Esophagus muscularis mucosa (tissue), 4 donors: ENCODE data around the gene PARS2. TPM values are rescaled to one million over a fixed set of nuclear protein-coding genes. Genes with fewer than 3 reads are reported as not detected.

Experiments
- DNase-seq: peaks from one replicate; pipeline ENCODE4 v3.0.0-alpha.2; 2017; ENCODE audit errors: extremely low spot score
- H3K27ac ChIP-seq, 4 donors: fragments of 200-600 bp; sonication (generic); replicated peaks in 1 of 4; 1 replicate in 3 of 4; 2 replicates in 1 of 4; pipeline ENCODE4 v1.5.1; 2016 to 2019; ENCODE audit warnings: mild to moderate bottlenecking in 1 of 4
- H3K27me3 ChIP-seq, 4 donors: fragments of 200-600 bp; sonication (generic); one replicate each; pipeline versions ENCODE4 v1.5.1 to v1.6.0; 2016 to 2019
- H3K36me3 ChIP-seq, 4 donors: fragments of 200-600 bp; sonication (generic); one replicate each; pipeline ENCODE4 v1.5.1; 2016 to 2019
- H3K4me1 ChIP-seq, 4 donors: fragments of 200-600 bp; sonication (generic); one replicate each; pipeline ENCODE4 v1.5.1; 2016 to 2019
- H3K4me3 ChIP-seq, 4 donors: fragments of 200-600 bp; sonication (generic); 1 replicate in 2 of 4; 2 replicates in 2 of 4; pipeline ENCODE4 v1.5.1; 2016 to 2019; ENCODE audit warnings: mild to moderate bottlenecking in 4 of 4, moderate library complexity in 1 of 4
- H3K9me3 ChIP-seq, 4 donors: fragments of 200-600 bp; sonication (generic); 1 replicate in 3 of 4; 2 replicates in 1 of 4; pipeline ENCODE4 v1.5.1; 2016 to 2019
- EP300 ChIP-seq: sonication (generic); formaldehyde crosslinking; IDR thresholded peaks from one replicate; pipeline ENCODE4 v1.6.1; 2017; ENCODE audit warnings: antibody characterized with exemption
- POLR2A ChIP-seq: fragments of 450-650 bp; IDR thresholded peaks from one replicate; pipeline ENCODE4 v1.6.1; 2017; ENCODE audit warnings: antibody characterized with exemption, moderate library complexity, mild to moderate bottlenecking, low read depth
- POLR2AphosphoS5 ChIP-seq, 2 donors: sonication (generic); formaldehyde crosslinking; IDR thresholded peaks; one replicate each; pipeline ENCODE4 v1.6.1; 2017; ENCODE audit warnings: antibody characterized with exemption in 2 of 2
- WGBS: methylation state at CpG from one replicate; pipeline ENCODE4 v1.1.5; 2018; 5-methylcytosine and 5-hydroxymethylcytosine counted together
- intact Hi-C: fragments of 100-400 bp; cut with DNase I; formaldehyde crosslinking; loops from one replicate; pipeline ENCODE4 v1.15.1; 2023
- total RNA-seq, 4 donors: library from RNA; depleted of rRNA; stranded (reverse); fragments of >200 nt; gene quantifications; one replicate each; pipeline versions ENCODE4 v1.1.0 to v1.2.1, GENCODE V29; 2016
- TF ChIP-seq, protein P1 (sequence below), 3 experiments: fragments of 200-600 bp in 2 of 3; fragments of 450-650 bp in 1 of 3; sonication (generic) in 2 of 3; IDR thresholded peaks; one replicate each; pipeline ENCODE4 v1.5.1; 2017 to 2019; ENCODE audit warnings: antibody characterized with exemption in 3 of 3, mild to moderate bottlenecking in 2 of 3, moderate library complexity in 1 of 3

The PARS2 gene
- total RNA-seq, 4 donors from 2014 or later: 4.0 to 7.5 (median 5.7) TPM

DNA sequence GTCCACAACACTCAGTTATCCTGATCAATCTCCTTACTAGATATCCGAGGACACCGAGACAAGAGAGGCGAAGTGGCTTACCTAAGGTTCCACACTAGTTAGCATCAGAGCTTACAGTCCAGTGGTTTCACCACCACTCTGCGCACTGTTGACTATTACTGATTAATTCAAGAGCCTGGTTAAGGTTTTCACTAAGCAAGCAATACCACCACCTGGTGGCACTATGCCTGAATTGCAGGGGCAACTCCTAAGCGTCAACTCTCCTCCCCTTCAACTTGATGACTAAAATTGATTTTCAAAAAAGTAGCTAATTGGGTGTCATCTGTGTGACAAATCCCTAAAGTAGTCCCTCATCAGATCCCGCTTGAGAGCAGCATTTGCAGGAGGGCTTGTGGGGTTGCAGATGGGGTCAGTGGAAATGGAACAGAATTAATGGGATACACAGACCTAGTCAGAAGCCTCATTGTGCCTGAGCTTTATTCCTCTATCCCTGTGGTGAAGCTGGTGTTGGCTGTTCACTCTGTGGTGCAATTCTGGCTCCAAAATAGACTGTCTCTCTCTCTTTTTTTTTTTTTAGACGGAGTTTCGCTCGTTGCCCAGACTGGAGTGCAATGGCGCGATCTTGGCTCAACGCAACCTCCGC, 27.7 kb upstream of the PARS2 start:
- no peak overlapping the region for H3K4me3 ChIP-seq
- DNase-seq: no peak
- 83% methylated on average over 13 of the region's 13 CpGs for WGBS
- H3K27ac ChIP-seq: no peak overlapping the region
- H3K36me3 ChIP-seq: no peaks in the 10 kb centered on the region
- peaks cover 0 to 12% (median 9%) of the 10 kb centered on the region in 4 donors for H3K9me3 ChIP-seq
- intact Hi-C loops: no loop called here
- TF ChIP-seq, protein P1, sequence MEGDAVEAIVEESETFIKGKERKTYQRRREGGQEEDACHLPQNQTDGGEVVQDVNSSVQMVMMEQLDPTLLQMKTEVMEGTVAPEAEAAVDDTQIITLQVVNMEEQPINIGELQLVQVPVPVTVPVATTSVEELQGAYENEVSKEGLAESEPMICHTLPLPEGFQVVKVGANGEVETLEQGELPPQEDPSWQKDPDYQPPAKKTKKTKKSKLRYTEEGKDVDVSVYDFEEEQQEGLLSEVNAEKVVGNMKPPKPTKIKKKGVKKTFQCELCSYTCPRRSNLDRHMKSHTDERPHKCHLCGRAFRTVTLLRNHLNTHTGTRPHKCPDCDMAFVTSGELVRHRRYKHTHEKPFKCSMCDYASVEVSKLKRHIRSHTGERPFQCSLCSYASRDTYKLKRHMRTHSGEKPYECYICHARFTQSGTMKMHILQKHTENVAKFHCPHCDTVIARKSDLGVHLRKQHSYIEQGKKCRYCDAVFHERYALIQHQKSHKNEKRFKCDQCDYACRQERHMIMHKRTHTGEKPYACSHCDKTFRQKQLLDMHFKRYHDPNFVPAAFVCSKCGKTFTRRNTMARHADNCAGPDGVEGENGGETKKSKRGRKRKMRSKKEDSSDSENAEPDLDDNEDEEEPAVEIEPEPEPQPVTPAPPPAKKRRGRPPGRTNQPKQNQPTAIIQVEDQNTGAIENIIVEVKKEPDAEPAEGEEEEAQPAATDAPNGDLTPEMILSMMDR (IDR thresholded peaks at IDR 0.05): peak in 1 of 3 experiments; percentile 33
- TF ChIP-seq EP300 (no peak), POLR2AphosphoS5 (IDR thresholded peaks at IDR 0.05) (no peak)
- H3K27me3 ChIP-seq: peaks cover 0 to 42% (median 0%) of the 10 kb centered on the region in 4 donors
- H3K4me1 ChIP-seq: no peaks in the 10 kb centered on the region

DNA sequence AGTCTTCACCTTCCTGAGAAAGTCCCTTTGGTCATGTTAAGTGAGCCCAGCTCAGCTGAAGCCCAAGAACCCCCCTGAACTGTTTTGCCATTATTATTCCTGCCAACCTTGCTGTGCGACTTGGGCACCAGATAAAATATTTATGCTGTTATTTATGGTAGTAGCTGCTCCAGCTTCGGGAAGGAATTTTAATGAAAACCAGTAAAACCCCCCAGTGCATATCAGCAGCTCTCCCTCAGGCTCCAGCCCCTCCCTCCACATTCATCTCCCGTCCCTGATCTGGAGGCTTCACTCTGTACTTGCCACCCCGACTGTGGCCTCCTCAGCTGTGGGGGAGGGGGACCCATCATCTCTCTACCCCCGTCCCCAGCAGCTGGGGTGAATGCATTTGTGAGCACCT, 24.1 kb upstream of the PARS2 start:
- no peak for DNase-seq
- 34% methylated on average over 4 of the region's 5 CpGs for WGBS
- Histone ChIP-seq H3K9me3 (peaks cover 0 to 12% (median 9%) of the 10 kb centered on the region in 4 donors), H3K36me3 (no peaks in the 10 kb centered on the region), H3K4me3 (no peak overlapping the region), H3K27me3 (peaks cover 0 to 55% (median 0%) of the 10 kb centered on the region in 4 donors), H3K4me1 (no peaks in the 10 kb centered on the region), H3K27ac (no peak overlapping the region)
- no peak for TF ChIP-seq POLR2A
- TF ChIP-seq POLR2AphosphoS5 (IDR thresholded peaks at IDR 0.05): no peak
- TF ChIP-seq, protein P1 (IDR thresholded peaks at IDR 0.05): no peak
- TF ChIP-seq EP300: no peak
- intact Hi-C loops: no loop called here

DNA sequence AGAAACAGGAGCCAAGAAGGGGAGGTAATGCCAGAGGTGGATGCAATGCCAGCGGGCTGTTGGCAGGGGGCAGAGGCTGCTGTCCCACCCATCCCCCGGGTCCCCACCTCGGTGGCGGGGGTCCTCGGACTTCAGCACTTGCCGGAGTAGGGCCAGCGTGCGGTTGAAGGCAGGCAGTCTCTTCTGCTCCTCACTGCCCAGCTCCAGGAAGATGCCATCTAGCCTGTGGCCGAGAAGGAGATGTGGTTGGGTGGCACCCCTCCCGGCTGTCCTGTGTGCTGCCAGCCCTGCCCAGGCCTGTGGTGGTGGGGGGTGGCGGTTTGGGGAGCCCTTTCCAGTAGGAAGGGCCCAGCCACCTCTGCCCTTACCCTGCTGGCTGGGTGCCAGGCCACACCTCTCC, 23.3 kb upstream of the PARS2 start:
- 89% methylated on average over 6 of the region's 11 CpGs for WGBS
- H3K9me3 ChIP-seq: peaks cover 0 to 12% (median 9%) of the 10 kb centered on the region in 4 donors
- TF ChIP-seq, protein P1 (IDR thresholded peaks at IDR 0.05): no peak
- TF ChIP-seq POLR2AphosphoS5 (IDR thresholded peaks at IDR 0.05) (no peak), EP300 (no peak)
- no peak for DNase-seq
- no peaks in the 10 kb centered on the region for H3K36me3 ChIP-seq
- H3K27ac ChIP-seq: no peak overlapping the region
- no peaks in the 10 kb centered on the region for H3K4me1 ChIP-seq
- no peak overlapping the region for H3K4me3 ChIP-seq
- intact Hi-C loops: no loop called here
- H3K27me3 ChIP-seq: peaks cover 0 to 49% (median 0%) of the 10 kb centered on the region in 4 donors

DNA sequence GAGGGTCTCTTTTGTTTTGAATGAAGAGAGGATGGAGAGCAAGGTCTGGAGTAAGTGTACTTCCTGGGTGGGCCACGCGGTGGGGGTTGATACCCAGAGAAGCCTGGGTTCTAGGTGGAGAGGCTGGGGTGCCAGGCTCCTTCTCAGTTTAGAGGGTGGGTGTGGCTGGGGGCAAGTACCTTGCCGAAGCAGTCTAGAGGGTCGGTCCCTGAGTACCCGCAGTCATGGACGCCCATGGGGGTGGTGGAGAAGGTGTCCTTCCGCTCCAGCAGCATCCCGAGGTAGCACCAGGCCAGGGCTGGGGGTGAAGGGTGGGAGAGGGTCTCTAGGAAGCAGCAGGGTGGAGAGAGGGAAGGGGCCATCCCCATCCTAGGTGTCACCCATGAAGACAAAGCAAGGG, 22.5 kb upstream of the PARS2 start:
- TF ChIP-seq POLR2A (no peak), POLR2AphosphoS5 (IDR thresholded peaks at IDR 0.05) (no peak), EP300 (no peak)
- TF ChIP-seq, protein P1 (IDR thresholded peaks at IDR 0.05): no peak
- Histone ChIP-seq H3K27me3 (peaks cover 0 to 47% (median under 1%) of the 10 kb centered on the region in 4 donors), H3K4me1 (no peaks in the 10 kb centered on the region), H3K4me3 (no peak overlapping the region), H3K36me3 (no peaks in the 10 kb centered on the region), H3K9me3 (peaks cover 0 to 6% (median 2%) of the 10 kb centered on the region in 4 donors), H3K27ac (no peak overlapping the region)
- DNase-seq: no peak
- WGBS: 87% methylated on average over 7 of the region's 8 CpGs
- intact Hi-C loops: no loop called here

DNA sequence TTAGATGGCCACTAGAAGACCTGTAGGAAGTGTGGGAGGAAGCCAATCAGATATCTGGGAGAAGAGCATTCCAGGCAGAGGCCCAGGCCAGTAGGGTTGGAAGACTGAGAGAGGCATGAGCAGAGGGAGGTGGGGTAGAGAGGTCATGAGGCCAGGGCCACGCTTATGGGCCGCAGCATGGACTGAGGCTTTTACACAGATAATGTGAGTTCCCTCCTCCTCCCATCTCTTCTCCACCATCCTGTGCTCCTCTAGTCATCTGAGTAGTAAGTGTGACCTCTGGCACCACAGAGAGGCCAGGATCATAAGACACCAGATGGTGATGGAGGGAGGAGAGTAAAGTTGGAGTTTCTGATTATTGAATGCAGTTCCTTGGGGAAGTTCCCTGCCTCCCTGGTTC, 19.7 kb upstream of the PARS2 start:
- TF ChIP-seq POLR2A (no peak), EP300 (no peak), POLR2AphosphoS5 (IDR thresholded peaks at IDR 0.05) (no peak)
- TF ChIP-seq, protein P1 (IDR thresholded peaks at IDR 0.05): no peak
- intact Hi-C loops: no loop called here
- no peak overlapping the region for H3K4me3 ChIP-seq
- 85% methylated on average over 2 of the region's 2 CpGs for WGBS
- H3K36me3 ChIP-seq: no peaks in the 10 kb centered on the region
- no peak overlapping the region for H3K27ac ChIP-seq
- no peak for DNase-seq
- H3K9me3 ChIP-seq: no peaks in the 10 kb centered on the region
- peaks cover 4 to 8% (median 6%) of the 10 kb centered on the region in 4 donors for H3K4me1 ChIP-seq
- peaks cover 0 to 58% (median 7%) of the 10 kb centered on the region in 4 donors for H3K27me3 ChIP-seq
